ENCODE measurements around the gene TTC9B. TPM values are rescaled to one million over a fixed set of nuclear protein-coding genes. Genes with fewer than 3 reads are reported as not detected.

The TTC9B gene
- total and polyA plus RNA-seq, 8 donors: 0.11 to 0.20 (median 0.15) TPM; not detected in 2

- H3K27me3 ChIP-seq: peaks cover 30 to 82% of the 10 kb centered on the region in 2 donors
- H3K4me1 ChIP-seq: peaks cover 13 to 14% of the 10 kb centered on the region in 2 donors
- ATAC-seq (no peak), DNase-seq (peak in 1 of 4 donors; percentile 66)
- no peak overlapping the region for H3K4me3 ChIP-seq
- peaks cover 0 to 3% of the 10 kb centered on the region in 2 donors for H3K9me3 ChIP-seq
- no peaks in the 10 kb centered on the region for H3K36me3 ChIP-seq
- TF ChIP-seq, protein P1, sequence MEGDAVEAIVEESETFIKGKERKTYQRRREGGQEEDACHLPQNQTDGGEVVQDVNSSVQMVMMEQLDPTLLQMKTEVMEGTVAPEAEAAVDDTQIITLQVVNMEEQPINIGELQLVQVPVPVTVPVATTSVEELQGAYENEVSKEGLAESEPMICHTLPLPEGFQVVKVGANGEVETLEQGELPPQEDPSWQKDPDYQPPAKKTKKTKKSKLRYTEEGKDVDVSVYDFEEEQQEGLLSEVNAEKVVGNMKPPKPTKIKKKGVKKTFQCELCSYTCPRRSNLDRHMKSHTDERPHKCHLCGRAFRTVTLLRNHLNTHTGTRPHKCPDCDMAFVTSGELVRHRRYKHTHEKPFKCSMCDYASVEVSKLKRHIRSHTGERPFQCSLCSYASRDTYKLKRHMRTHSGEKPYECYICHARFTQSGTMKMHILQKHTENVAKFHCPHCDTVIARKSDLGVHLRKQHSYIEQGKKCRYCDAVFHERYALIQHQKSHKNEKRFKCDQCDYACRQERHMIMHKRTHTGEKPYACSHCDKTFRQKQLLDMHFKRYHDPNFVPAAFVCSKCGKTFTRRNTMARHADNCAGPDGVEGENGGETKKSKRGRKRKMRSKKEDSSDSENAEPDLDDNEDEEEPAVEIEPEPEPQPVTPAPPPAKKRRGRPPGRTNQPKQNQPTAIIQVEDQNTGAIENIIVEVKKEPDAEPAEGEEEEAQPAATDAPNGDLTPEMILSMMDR (IDR thresholded peaks at IDR 0.05): no peak
- H3K27ac ChIP-seq: no peak overlapping the region
- intact Hi-C loops (cut with DNase I): no loop called here
These were observed 6.4 kb upstream of the TTC9B start for GRCh38 chr19:40224342-40225150.

- DNase-seq: peak in 1 of 4 donors; percentile 77
- intact Hi-C loops (cut with DNase I): no loop called here
- Histone ChIP-seq H3K4me3 (no peak overlapping the region), H3K4me1 (peaks cover 13 to 14% of the 10 kb centered on the region in 2 donors), H3K9me3 (peaks cover 0 to 3% of the 10 kb centered on the region in 2 donors), H3K36me3 (no peaks in the 10 kb centered on the region), H3K27ac (no peak overlapping the region), H3K27me3 (peaks cover 33 to 92% of the 10 kb centered on the region in 2 donors)
- no peak for ATAC-seq
- TF ChIP-seq, protein P1 (IDR thresholded peaks at IDR 0.05): no peak
These were observed 5.1 kb upstream of the TTC9B start for GRCh38 chr19:40223135-40223822.

DNA sequence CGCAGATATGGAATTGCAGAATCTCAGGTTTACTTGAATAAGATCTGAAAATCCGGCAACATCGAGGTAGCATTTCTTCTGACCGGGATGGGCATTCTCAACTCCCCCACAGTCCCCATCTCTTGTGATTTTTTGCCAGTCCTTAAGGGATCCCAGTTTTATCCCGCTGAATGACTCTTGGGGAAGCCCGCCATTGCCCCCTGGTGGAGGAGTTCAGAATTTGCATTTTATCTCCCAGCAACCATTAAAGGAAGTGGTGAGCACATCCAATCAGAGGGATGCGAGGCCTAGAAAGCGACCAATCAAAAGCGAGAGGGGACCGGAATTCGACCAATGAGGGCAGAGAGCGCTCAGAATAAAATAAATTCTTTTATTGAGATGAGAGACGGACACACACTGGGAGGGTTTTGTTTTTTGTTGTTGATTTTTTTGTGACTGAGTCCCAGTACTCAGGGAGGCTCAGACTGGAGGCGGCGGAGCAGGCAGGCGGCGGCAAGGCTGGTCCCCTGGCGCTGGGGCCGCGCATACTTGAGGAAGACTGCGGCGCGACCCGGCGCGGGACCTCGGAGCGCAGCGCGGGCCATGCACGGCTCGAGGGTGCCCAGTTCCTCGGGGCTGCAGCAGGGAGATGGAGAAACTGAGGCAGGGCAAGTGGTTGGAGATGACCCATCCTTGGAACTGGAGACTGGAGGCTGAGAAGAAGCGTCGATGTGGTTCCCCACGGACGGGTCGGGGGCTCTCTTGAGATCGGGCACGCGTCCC lies 3.9 kb upstream of the TTC9B start:
- peaks cover 13 to 18% of the 10 kb centered on the region in 2 donors for H3K4me1 ChIP-seq
- no peaks in the 10 kb centered on the region for H3K36me3 ChIP-seq
- H3K27me3 ChIP-seq: peaks cover 46 to 92% of the 10 kb centered on the region in 2 donors
- TF ChIP-seq, protein P1 (IDR thresholded peaks at IDR 0.05): peak; percentile 72 to 76
- peak; percentile 82 for ATAC-seq
- intact Hi-C loops (cut with DNase I): no loop called here
- DNase-seq: peak in 3 of 4 donors; percentile 53 to 81 (median 59)
- no peak overlapping the region for H3K27ac ChIP-seq
- H3K9me3 ChIP-seq: peaks cover 0 to 3% of the 10 kb centered on the region in 2 donors
- no peak overlapping the region for H3K4me3 ChIP-seq

- H3K27me3 ChIP-seq: peaks cover 44 to 92% of the 10 kb centered on the region in 2 donors
- DNase-seq (no peak), ATAC-seq (no peak)
- H3K9me3 ChIP-seq: peaks cover 0 to 3% of the 10 kb centered on the region in 2 donors
- TF ChIP-seq, protein P1 (IDR thresholded peaks at IDR 0.05): no peak
- no peaks in the 10 kb centered on the region for H3K36me3 ChIP-seq
- peaks cover 2 to 5% of the 10 kb centered on the region in 2 donors for H3K4me1 ChIP-seq
- intact Hi-C loops (cut with DNase I): no loop called here
- no peak overlapping the region for H3K4me3 ChIP-seq
- H3K27ac ChIP-seq: no peak overlapping the region
These were observed 2.5 kb upstream of the TTC9B start for GRCh38 chr19:40220674-40221073.

Measured in left lung (tissue), 10 donors.